GM12865 (cell line): Measurements from ENCODE around the gene CYFIP1.

Experiments used
- DNase-seq: peaks from one replicate; pipeline ENCODE4 v3.0.0; 2010; ENCODE audit warnings: low read depth
- H3K4me3 ChIP-seq: 2 replicates; pipeline ENCODE4 v1.5.1; 2011; ENCODE audit warnings: mild to moderate bottlenecking, low read depth, low read length, control low read depth
- CTCF ChIP-seq: IDR thresholded peaks from 2 replicates; pipeline ENCODE4 v1.5.1; 2011; ENCODE audit warnings: low read length, control low read depth, low read depth, inconsistent platforms; ENCODE audit not compliant: insufficient read depth; ENCODE audit errors: missing control alignments

CYFIP1 gene

GRCh38 chr15:22960556-22960955, 19.6 kb downstream of the CYFIP1 start:
- H3K4me3 ChIP-seq = no peak overlapping the region
- DNase-seq = no peak

GRCh38 chr15:22960126-22960525, 20.0 kb downstream of the CYFIP1 start:
- TF ChIP-seq CTCF = no peak
- no peak for DNase-seq
- no peak overlapping the region for H3K4me3 ChIP-seq

More at GRCh38 chr15:22960556-22960955, 19.6 kb downstream of the CYFIP1 start:
- no peak for TF ChIP-seq CTCF

GRCh38 chr15:22959321-22960101, 20.7 kb downstream of the CYFIP1 start:
- TF ChIP-seq CTCF = no peak
- no peak for DNase-seq
- H3K4me3 ChIP-seq = no peak overlapping the region

GRCh38 chr15:22958487-22959280, 21.5 kb downstream of the CYFIP1 start:
- DNase-seq = peak; percentile 25
- no peak overlapping the region for H3K4me3 ChIP-seq
- TF ChIP-seq CTCF = no peak

GRCh38 chr15:22956978-22957260, 23.2 kb downstream of the CYFIP1 start:
- DNase-seq = no peak
- H3K4me3 ChIP-seq = no peak overlapping the region
- TF ChIP-seq CTCF = no peak

- H3K4me3 ChIP-seq = no peak overlapping the region
- TF ChIP-seq CTCF = no peak
- DNase-seq = no peak
Observed at GRCh38 chr15:22956257-22956977, 23.8 kb downstream of the CYFIP1 start.
